ENCODE measurements around the gene MYRFL. TPM values are rescaled to one million over a fixed set of nuclear protein-coding genes. Genes with fewer than 3 reads are reported as not detected.
A peak's percentile ranks its signal among the peaks of the same experiment; 100 is the strongest.

The MYRFL gene
- total RNA-seq, 2 experiments from 2014 or later, result not detected

DNA sequence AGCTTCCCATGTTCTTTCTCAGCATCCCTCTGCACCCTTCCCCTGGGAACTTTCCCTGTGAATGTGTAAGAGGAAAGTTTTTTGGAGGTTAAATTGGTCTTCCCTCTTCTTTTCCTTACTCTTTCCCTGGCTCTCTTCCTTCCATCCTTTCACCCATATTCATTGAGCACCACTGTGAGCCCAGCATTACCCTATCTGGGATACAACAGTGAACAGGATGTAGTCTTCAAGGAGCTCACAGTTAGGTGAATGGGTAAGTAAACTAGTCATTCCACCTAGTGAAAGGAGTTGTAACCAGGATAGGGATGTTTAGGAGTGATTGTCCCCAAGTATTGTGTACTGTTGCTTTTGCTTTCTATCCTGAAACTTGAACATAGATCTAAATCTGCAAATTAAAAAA, 123.8 kb downstream of the MYRFL start:
- Mint-ChIP-seq H3K27ac (no peak overlapping the region), H3K36me3 (no peaks in the 10 kb centered on the region), H3K9me3 (no peaks in the 10 kb centered on the region), H3K4me3 (no peak overlapping the region), H3K4me1 (ENCODE audit: low read depth) (no peaks in the 10 kb centered on the region), H3K27me3 (no peaks in the 10 kb centered on the region)
- ChIA-PET POLR2A (no interaction called here), CTCF (interaction anchor here (1.4 kb wide), 1 partner anchor 69 kb away, joined by 3 read pairs; no protein-coding TSS in a partner anchor)
- intact Hi-C loops (cut with micrococcal nuclease), result no loop called here
- no peak for DNase-seq

DNA sequence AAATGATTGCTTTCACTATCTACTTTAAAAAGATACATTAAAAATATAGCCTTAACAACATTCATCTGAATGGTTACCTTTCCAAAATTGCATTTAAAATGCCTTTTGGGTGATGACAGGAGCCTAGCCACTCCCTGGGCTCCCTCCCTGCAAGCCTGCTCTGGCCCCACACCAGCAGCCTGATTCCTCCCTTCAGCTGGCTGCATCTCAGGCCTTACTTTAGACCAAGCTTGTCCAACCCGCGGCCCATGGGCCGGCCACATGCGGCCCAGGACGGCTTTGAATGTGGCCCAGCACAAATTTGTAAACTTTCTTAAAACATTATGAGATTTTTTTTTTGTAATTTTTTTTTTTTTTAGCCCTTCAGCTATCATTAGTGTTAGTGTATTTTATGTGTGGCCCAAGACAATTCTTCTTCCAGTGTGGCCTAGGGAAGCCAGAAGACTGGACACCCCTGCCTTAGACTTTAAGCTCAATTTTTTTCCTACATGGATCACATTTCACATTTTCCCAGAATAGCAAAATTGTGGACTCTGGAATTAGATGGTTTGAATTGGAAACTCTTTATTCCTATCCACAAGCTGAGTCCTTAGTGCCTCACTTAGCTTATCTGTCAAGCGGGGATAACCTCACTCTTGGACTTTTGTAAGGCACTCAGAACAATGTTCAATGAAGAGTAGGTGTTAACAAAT, 124.4 kb downstream of the MYRFL start:
- H3K9me3 Mint-ChIP-seq, result no peaks in the 10 kb centered on the region
- H3K27me3 Mint-ChIP-seq, result no peaks in the 10 kb centered on the region
- intact Hi-C loops (cut with micrococcal nuclease), result no loop called here
- H3K36me3 Mint-ChIP-seq, result no peaks in the 10 kb centered on the region
- CTCF ChIA-PET, result no interaction called here
- POLR2A ChIA-PET, result no interaction called here
- H3K27ac Mint-ChIP-seq, result no peak overlapping the region
- DNase-seq, result no peak
- H3K4me3 Mint-ChIP-seq, result no peak overlapping the region
- no peaks in the 10 kb centered on the region for H3K4me1 Mint-ChIP-seq (ENCODE audit: low read depth)

DNA sequence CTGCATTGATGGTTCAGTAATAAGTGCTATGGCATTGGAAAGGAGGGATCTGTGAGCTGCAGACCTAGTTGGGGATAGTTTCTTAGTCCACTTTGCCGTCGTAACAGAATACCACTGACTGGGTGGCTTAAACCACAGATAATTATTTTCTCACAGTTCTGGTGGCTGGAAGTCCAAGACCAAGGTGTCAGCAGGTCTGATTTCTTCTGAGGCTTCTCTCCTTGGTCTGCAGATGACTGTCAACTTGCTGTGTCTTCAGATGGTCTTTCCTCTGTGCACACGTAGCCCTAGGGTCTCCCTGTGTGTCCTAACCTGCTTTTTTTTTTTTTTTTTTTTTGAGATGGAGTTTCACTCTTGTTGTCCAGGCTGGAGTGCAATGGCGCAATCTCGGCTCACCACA, 126.1 kb downstream of the MYRFL start:
- POLR2A ChIA-PET, result no interaction called here

DNA sequence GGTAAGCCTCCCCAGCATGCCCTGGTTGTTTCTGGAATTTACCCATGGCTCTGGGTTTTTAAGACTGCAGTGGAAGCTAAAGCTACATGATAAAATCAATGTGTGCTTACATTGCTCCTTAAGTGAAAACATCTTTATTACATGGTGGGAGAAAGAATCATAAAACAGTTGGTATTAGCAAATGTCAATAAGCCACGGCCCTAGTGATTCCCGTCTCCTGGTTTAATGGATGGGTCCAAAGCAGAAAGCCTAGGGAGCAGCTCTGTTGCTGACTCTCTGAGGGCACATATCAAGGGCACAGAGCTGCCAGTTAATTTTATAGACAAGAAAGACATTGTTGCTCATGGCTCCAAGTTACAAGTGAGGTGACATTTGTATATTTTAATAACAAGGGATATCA, 127.9 kb downstream of the MYRFL start:
- CTCF ChIA-PET, result no interaction called here
- Mint-ChIP-seq H3K9me3 (no peaks in the 10 kb centered on the region), H3K4me3 (no peak overlapping the region), H3K27ac (no peak overlapping the region), H3K27me3 (no peaks in the 10 kb centered on the region), H3K4me1 (ENCODE audit: low read depth) (no peaks in the 10 kb centered on the region), H3K36me3 (no peaks in the 10 kb centered on the region)
- intact Hi-C loops (cut with micrococcal nuclease), result no loop called here
- DNase-seq, result no peak
- POLR2A ChIA-PET, result no interaction called here

More for the DNA sequence above, 126.1 kb downstream of the MYRFL start:
- CTCF ChIA-PET, result no interaction called here
- Mint-ChIP-seq H3K4me1 (ENCODE audit: low read depth) (no peaks in the 10 kb centered on the region), H3K27me3 (no peaks in the 10 kb centered on the region), H3K36me3 (no peaks in the 10 kb centered on the region), H3K9me3 (no peaks in the 10 kb centered on the region), H3K27ac (no peak overlapping the region), H3K4me3 (no peak overlapping the region)
- no peak for DNase-seq
- intact Hi-C loops (cut with micrococcal nuclease), result no loop called here

DNA sequence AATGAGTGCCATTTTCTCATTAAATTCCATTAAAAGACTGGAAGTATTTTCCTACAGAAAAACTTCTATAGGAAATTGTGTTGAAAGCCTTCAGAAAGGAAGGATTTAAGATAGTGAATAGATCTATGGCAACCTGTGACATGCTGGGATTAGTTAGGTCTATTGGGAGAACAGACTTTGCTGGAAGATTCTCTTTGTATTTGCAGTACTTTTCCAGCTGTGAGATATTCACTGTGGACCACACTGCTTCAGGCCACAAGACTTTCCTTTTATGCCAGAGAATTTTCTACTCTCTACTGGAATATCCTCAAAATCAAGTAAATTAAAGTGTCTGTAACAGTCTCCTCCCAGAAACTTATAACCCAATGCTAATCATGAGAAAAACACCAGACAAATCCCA, 136.2 kb downstream of the MYRFL start:
- POLR2A ChIA-PET, result no interaction called here
- intact Hi-C loops (cut with micrococcal nuclease), result no loop called here
- Mint-ChIP-seq H3K27ac (no peak overlapping the region), H3K27me3 (peaks cover 4% of the 10 kb centered on the region), H3K4me3 (no peak overlapping the region), H3K36me3 (no peaks in the 10 kb centered on the region), H3K4me1 (ENCODE audit: low read depth) (no peaks in the 10 kb centered on the region), H3K9me3 (no peaks in the 10 kb centered on the region)
- CTCF ChIA-PET, result no interaction called here
- no peak for DNase-seq

DNA sequence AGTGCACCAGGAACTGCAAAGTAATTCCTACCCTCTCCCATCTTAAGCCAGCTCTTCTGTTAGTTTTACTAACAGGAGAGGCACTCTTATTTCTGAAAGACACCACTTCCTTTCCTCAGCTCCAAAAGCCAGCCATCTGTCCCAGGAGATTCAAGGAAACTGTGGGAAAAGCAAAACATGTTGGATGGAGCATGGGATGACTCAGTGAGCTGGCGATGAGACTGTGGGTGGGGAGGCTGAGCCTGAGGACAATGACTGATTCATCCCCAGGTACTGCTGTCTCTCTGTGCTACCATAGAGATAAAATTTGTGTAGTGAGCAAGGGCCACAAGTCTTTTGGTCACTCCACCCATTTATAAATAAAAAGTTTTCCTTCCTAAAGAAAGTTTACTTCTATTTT, 141.4 kb downstream of the MYRFL start:
- CTCF ChIA-PET, result no interaction called here
- no peak for DNase-seq
- H3K4me1 Mint-ChIP-seq (ENCODE audit: low read depth), result no peaks in the 10 kb centered on the region
- H3K36me3 Mint-ChIP-seq, result no peaks in the 10 kb centered on the region
- H3K27ac Mint-ChIP-seq, result no peak overlapping the region
- H3K9me3 Mint-ChIP-seq, result no peaks in the 10 kb centered on the region
- POLR2A ChIA-PET, result no interaction called here
- no peaks in the 10 kb centered on the region for H3K27me3 Mint-ChIP-seq
- H3K4me3 Mint-ChIP-seq, result no peak overlapping the region
- intact Hi-C loops (cut with micrococcal nuclease), result no loop called here

DNA sequence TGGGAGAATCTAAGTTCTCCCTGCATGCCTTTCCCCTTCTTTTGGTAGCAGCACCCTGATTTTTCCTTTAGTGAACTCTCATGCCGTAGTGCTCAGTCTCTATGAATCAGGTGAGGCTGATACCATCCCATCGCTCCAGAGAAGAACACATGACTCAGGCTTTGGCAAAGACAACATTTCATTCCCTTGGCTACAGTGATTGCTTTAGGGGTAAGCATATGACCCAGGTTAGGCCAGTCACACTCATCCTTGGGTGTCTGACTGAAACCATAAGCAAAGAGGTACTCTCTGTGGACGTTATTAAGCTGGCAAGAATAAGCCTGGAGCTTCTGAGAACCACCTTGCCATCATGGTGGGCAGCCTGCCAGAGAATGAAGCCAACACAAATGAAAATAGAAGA, 141.8 kb downstream of the MYRFL start:
- CTCF ChIA-PET, result no interaction called here

DNA sequence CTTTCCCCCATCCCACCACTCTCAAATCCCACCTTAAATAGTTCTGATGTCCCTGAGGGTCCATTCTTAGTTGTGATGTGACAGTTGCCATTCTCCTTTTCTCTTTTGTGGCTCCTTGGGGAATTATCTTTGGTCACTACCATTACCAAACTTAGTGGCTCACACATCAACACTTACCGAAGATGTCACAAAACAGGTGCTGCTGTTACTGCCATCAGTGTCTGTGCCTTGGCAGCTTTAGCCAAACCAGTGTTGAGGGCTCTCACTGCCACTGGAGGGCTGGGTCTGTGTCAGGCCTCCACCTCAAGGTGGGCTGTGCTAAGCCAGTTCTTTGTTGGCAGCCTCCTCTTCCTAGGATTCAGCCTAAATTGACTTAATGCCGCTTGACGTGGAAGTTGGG, 144.0 kb downstream of the MYRFL start:
- Mint-ChIP-seq H3K27ac (no peak overlapping the region), H3K4me3 (no peak overlapping the region), H3K4me1 (ENCODE audit: low read depth) (no peaks in the 10 kb centered on the region), H3K27me3 (no peaks in the 10 kb centered on the region), H3K36me3 (no peaks in the 10 kb centered on the region), H3K9me3 (no peaks in the 10 kb centered on the region)
- POLR2A ChIA-PET, result no interaction called here
- intact Hi-C loops (cut with micrococcal nuclease), result no loop called here
- DNase-seq, result no peak
- CTCF ChIA-PET, result no interaction called here

More for the DNA sequence above, 141.8 kb downstream of the MYRFL start:
- no peak overlapping the region for H3K4me3 Mint-ChIP-seq
- POLR2A ChIA-PET, result no interaction called here
- H3K36me3 Mint-ChIP-seq, result no peaks in the 10 kb centered on the region
- DNase-seq, result no peak
- intact Hi-C loops (cut with micrococcal nuclease), result no loop called here
- H3K27me3 Mint-ChIP-seq, result no peaks in the 10 kb centered on the region
- no peaks in the 10 kb centered on the region for H3K9me3 Mint-ChIP-seq
- no peaks in the 10 kb centered on the region for H3K4me1 Mint-ChIP-seq (ENCODE audit: low read depth)
- no peak overlapping the region for H3K27ac Mint-ChIP-seq

DNA sequence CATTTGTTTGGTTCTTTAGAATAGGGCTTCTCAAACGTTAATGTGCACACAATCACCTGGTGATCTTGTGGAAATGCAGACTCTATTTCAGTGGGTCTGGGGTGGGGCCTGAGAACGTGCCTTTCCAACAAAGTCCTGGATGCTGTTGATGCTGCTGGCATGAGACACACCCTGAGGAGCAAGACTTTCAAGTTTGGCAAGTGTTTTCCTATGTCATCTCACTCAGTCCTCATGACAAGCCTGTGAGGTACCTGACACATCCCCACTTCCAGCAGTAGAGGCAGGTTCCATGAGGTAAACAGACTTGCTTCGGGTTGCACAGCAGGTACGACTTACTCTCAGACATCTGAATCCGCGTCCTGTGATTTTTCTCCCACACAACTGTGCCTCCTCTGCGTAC, 147.1 kb downstream of the MYRFL start:
- H3K27ac Mint-ChIP-seq, result no peak overlapping the region
- no peak for DNase-seq
- ChIA-PET CTCF (no interaction called here), POLR2A (no interaction called here)
- H3K4me1 Mint-ChIP-seq (ENCODE audit: low read depth), result no peaks in the 10 kb centered on the region
- intact Hi-C loops (cut with micrococcal nuclease), result no loop called here
- H3K4me3 Mint-ChIP-seq, result no peak overlapping the region
- no peaks in the 10 kb centered on the region for H3K9me3 Mint-ChIP-seq
- H3K36me3 Mint-ChIP-seq, result no peaks in the 10 kb centered on the region
- peaks cover 5% of the 10 kb centered on the region for H3K27me3 Mint-ChIP-seq

DNA sequence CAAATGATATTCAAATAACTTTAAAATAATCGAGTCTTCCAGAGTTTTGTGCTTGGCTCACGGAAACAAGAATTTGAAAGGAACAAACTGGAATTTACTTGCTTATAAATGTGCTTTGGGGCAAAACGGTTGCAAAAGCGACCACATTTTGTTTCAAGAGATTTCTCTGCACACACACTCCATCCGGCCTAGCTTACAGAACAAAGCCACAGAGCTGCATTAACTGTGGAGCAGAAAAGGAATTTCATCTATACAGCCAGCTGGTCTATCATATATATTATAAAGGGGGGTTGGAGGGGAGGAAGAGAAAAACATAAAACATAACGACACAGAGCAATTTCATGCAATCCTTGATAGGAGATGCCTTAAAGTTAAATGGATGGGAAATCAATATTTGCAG, 153.0 kb downstream of the MYRFL start:
- POLR2A ChIA-PET, result no interaction called here
- CTCF ChIA-PET, result no interaction called here
- no peaks in the 10 kb centered on the region for H3K9me3 Mint-ChIP-seq
- no peak for DNase-seq
- H3K36me3 Mint-ChIP-seq, result no peaks in the 10 kb centered on the region
- no peak overlapping the region for H3K4me3 Mint-ChIP-seq
- no peak overlapping the region for H3K27ac Mint-ChIP-seq
- peaks cover 6% of the 10 kb centered on the region for H3K27me3 Mint-ChIP-seq
- no peaks in the 10 kb centered on the region for H3K4me1 Mint-ChIP-seq (ENCODE audit: low read depth)
- intact Hi-C loops (cut with micrococcal nuclease), result no loop called here

DNA sequence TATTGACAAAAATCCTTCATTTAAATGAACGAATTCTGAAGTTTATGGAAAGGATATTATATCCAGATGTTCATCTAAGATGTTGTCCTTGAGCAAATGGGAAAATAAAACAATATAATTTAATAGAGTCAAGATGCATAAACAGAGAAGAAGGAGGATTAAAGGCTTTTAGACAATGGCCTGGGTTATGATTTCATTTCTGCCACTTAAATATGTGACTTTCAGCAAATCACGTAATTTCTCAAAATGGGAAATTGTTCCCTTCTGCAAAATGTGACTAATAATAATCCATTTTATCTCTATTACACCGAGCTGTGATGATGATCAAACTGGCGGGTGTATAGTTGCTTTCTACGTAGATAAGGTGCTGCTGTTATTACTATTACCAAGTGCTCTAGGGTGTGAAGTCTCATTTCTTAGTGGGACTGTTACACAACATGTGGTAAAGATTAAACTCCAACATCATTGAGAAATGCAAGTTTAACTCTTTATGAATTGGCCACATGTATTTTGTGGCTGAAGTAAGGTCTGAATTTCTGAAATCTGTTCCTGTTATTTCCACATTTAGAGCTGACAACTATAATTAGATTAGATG, 157.0 kb downstream of the MYRFL start:
- no peaks in the 10 kb centered on the region for H3K4me1 Mint-ChIP-seq (ENCODE audit: low read depth)
- ChIA-PET CTCF (no interaction called here), POLR2A (no interaction called here)
- H3K36me3 Mint-ChIP-seq, result no peaks in the 10 kb centered on the region
- DNase-seq, result no peak
- H3K4me3 Mint-ChIP-seq, result no peak overlapping the region
- H3K27ac Mint-ChIP-seq, result no peak overlapping the region
- intact Hi-C loops (cut with micrococcal nuclease), result no loop called here
- H3K27me3 Mint-ChIP-seq, result peaks cover 1% of the 10 kb centered on the region
- no peaks in the 10 kb centered on the region for H3K9me3 Mint-ChIP-seq

DNA sequence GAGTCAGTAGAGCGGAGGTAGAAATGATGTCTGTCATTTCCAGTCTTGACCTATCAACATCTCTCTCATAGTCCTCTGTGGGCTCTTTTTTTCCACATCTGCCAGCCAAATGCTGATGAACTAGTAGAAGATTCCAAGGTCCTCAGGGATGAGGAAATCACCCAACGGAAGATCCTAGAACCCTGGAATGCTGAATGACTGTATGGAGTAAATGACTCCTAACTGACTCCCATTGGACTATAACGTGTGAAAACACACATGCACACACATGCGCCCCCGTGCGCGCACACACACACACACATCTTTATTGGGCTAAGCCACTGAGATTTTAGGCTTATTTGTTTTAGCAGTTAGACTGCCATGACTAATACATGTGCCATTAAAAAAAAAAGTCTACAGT, 159.2 kb downstream of the MYRFL start:
- POLR2A ChIA-PET, result no interaction called here
- Mint-ChIP-seq H3K4me1 (ENCODE audit: low read depth) (no peaks in the 10 kb centered on the region), H3K27me3 (no peaks in the 10 kb centered on the region), H3K9me3 (no peaks in the 10 kb centered on the region), H3K27ac (no peak overlapping the region), H3K4me3 (no peak overlapping the region), H3K36me3 (no peaks in the 10 kb centered on the region)
- CTCF ChIA-PET, result interaction anchor here (1.8 kb wide), 1 partner anchor 28 kb away, joined by 5 read pairs; no protein-coding TSS in a partner anchor
- DNase-seq, result no peak
- intact Hi-C loops (cut with micrococcal nuclease), result no loop called here

DNA sequence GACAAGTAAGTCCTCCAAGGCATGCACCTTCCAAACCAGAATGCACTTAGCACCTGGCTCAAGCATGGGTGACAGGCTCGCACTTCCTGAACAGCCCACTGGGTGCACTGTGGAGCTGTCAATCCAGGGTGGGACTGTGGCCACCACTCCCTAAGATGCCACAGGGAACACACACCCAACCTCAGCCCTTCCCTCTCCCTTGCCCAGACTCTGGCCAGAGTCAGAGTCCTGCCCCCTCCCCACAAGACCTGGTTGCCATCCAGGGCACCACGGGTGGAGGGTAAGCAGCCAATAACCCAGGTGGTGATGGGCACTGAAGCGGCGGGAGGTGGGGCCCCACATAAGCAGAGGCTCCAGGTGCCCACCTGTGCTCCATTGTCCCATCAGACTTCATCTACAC, 160.6 kb downstream of the MYRFL start:
- ChIA-PET POLR2A (no interaction called here), CTCF (interaction anchor here (1.4 to 1.8 kb wide), 2 partner anchors 29 to 592 kb away, joined by 3 to 5 read pairs; no protein-coding TSS in a partner anchor)
- Mint-ChIP-seq H3K4me3 (no peak overlapping the region), H3K27me3 (no peaks in the 10 kb centered on the region), H3K36me3 (no peaks in the 10 kb centered on the region), H3K9me3 (no peaks in the 10 kb centered on the region), H3K4me1 (ENCODE audit: low read depth) (no peaks in the 10 kb centered on the region), H3K27ac (no peak overlapping the region)
- intact Hi-C loops (cut with micrococcal nuclease), result no loop called here
- peak; percentile 17 for DNase-seq
